AG04449 (cell line): ENCODE measurements around the gene GUCA2A.

Source experiments
- CTCF ChIA-PET: fragments of 350-600 bp; formaldehyde crosslinking; extraction: SDS; loops from one replicate; lab custom pipeline; 2021; ENCODE audit warnings: antibody characterized with exemption; lab: Yijun Ruan, JAX
- POLR2A ChIA-PET: fragments of 400-600, 350-600 bp; formaldehyde crosslinking; extraction: SDS; loops from one replicate; lab custom pipeline; 2020; ENCODE audit warnings: antibody characterized with exemption, inconsistent platforms; lab: Yijun Ruan, JAX
- DNase-seq: peaks from one replicate; pipeline ENCODE4 v3.0.0-alpha.2; 2010; ENCODE audit warnings: low read depth, low spot score
- H3K4me3 ChIP-seq: 2 replicates; pipeline ENCODE4 v1.5.1; 2011; ENCODE audit warnings: low read depth, mild to moderate bottlenecking, control low read depth, low read length
- TF ChIP-seq, protein P1 (sequence below): IDR thresholded peaks from one replicate; pipeline ENCODE4 v1.5.1; 2011; ENCODE audit warnings: mild to moderate bottlenecking, moderate library complexity, low read length, control low read depth, inconsistent platforms; ENCODE audit not compliant: insufficient read depth; ENCODE audit errors: missing control alignments

GUCA2A gene

DNA sequence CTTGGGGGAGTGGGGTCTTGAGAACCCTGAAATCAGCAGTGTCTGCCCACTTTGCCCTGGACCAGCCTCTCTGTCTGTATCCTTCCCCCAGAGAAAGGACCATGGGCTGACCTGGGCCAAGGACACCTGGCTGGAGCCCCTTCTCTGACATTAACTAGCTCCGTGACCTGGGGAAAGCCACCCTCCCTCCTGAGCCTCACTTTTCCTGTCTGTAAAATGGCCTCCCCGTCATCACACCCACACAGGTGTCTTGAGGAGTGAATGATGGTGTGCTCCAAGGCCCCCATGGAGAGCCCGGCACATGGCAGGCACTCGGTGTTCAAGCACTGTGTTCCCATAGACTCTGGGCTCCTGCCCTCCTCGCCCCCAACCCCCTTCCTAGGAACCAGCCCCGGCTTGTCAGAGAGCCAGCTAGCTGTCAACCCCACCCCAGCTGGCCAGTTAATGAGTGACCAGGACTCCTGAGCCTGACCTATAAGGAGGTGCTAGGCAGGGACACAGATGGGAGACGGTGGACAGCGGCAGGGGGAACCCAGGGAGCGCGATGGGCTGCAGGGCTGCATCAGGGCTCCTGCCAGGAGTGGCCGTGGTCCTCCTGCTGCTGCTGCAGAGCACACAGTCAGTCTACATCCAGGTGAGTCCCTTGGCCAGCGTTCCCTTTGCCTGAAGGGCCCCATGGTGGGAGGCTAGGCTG lies 11.5 kb downstream of the GUCA2A start, which contains the start of gene GUCA2B:
Gene GUCA2B, plus strand, starts transcription at position 504 of the 694 bp plus-strand sequence. Its CDS starts 41 bp downstream, at position 545.
- TF ChIP-seq, protein P1, sequence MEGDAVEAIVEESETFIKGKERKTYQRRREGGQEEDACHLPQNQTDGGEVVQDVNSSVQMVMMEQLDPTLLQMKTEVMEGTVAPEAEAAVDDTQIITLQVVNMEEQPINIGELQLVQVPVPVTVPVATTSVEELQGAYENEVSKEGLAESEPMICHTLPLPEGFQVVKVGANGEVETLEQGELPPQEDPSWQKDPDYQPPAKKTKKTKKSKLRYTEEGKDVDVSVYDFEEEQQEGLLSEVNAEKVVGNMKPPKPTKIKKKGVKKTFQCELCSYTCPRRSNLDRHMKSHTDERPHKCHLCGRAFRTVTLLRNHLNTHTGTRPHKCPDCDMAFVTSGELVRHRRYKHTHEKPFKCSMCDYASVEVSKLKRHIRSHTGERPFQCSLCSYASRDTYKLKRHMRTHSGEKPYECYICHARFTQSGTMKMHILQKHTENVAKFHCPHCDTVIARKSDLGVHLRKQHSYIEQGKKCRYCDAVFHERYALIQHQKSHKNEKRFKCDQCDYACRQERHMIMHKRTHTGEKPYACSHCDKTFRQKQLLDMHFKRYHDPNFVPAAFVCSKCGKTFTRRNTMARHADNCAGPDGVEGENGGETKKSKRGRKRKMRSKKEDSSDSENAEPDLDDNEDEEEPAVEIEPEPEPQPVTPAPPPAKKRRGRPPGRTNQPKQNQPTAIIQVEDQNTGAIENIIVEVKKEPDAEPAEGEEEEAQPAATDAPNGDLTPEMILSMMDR, result no peak
- CTCF ChIA-PET, result interaction anchor here (7.8 kb wide), 1 partner anchor 20 kb away, joined by 97 read pairs; no protein-coding TSS in a partner anchor
- POLR2A ChIA-PET, result no interaction called here
- H3K4me3 ChIP-seq, result no peak within 1 kb of the TSS
- DNase-seq, result no peak

DNA sequence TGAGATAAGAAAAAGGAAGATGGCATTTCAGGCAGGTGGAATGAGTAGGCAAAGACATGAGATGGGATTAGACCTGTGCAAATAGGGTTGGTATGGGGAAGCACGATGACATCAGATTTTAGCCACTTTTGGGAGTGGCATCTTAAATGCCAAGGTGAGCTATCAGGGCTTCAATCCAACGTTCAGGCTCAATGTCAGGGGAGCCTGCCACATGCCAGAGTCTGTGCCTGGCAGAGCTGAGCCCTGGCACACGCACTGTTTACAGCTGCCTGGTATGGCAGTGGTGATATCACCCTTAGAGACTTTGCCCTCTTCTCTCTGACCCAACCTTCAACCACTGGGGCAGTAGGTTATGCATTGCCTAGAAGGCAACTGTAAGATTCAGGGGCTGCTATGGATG lies 12.4 kb downstream of the GUCA2A start:
- ChIA-PET CTCF (interaction anchor here (1.2 to 7.8 kb wide), 2 partner anchors 10 to 21 kb away, joined by 5 to 97 read pairs; no protein-coding TSS in a partner anchor), POLR2A (no interaction called here)
- H3K4me3 ChIP-seq, result no peak overlapping the region
- DNase-seq, result no peak
- TF ChIP-seq, protein P1, result no peak

DNA sequence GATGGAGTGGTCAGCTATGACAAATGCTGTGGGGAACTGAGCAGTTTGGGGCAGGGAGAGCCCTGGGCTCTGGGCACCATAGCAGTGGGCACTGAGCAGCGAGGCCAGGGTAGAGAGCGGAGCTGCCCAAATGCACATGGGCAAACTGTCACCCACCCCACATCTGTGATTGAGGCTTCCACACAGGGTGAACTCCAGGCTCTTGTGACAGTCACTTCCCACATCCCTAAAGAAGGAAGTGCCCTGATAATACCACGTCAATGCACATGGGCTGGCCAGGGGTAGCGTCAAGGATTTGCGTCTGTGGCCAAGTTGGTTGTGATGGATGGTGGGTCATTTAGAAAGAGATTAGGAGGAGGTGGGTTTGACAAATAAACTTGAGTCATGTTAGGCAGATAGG lies 13.9 kb downstream of the GUCA2A start:
- no peak for DNase-seq
- TF ChIP-seq, protein P1, result no peak
- CTCF ChIA-PET, result interaction anchor here (0.7 to 7.8 kb wide), 3 partner anchors 9 to 23 kb away, joined by 3 to 97 read pairs (median 3); no protein-coding TSS in a partner anchor
- POLR2A ChIA-PET, result no interaction called here
- H3K4me3 ChIP-seq, result no peak overlapping the region

DNA sequence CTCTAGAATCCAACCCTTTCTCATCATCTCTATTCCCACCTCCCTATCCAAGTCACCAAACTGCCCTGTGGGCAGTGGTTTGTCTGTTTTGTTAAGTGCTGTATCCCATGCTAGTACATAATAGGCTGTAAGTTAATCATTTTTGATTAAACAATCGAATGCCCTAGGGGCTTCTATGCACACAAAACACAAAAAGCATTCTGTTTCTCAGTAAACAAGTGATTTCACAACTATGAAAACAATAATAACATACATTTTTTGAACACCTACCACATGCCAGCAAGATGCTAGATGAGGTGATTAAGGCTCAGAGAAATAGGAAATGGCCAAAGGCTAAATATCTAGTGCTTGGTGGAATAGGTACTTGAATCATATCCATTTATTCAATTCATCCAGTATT lies 16.4 kb downstream of the GUCA2A start:
- TF ChIP-seq, protein P1, result no peak
- DNase-seq, result no peak
- H3K4me3 ChIP-seq, result no peak overlapping the region
- CTCF ChIA-PET, result interaction anchor here (0.6 to 7.8 kb wide), 15 partner anchors 8 to 618 kb away, joined by 3 to 97 read pairs (median 4); partner anchors contain the start of gene P3H1
- POLR2A ChIA-PET, result no interaction called here

DNA sequence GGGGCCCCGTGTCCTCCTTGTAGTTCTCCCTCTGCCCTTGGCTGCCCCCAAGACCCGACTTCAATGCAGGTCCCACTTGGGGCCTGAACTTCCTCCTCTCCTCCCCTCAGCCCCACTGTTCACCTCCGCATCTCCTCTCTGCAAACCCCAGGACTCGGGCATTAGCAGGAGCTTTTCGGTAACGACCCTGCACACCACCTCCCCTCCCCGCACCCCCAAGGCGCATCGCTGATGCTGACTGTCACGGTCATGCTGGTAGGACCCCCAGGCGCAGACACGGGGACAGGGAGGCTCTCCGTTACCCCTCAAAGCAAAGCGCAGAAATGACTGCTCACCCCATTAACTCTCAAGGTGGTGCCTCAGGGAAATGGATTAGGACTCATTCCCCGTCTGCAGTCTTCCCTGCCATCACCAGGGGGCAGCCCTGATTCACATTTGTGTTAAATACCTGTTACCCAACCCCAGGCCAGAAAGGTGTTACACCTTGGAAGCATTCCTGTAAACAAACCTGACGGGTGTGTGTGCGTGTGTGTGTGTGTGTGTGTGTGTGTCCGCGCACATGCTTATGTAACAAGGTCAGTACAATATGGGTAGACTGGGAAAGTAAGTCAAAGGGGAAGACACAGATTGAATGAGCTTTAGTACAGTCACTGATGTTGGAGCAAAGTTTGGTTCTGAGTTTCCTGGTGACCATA lies 17.8 kb downstream of the GUCA2A start:
- H3K4me3 ChIP-seq, result no peak overlapping the region
- TF ChIP-seq, protein P1, result peak; percentile 80
- CTCF ChIA-PET, result interaction anchor here (0.6 to 7.8 kb wide), 21 partner anchors 8 to 599 kb away, joined by 3 to 97 read pairs (median 3); partner anchors contain the start of gene PPIH
- POLR2A ChIA-PET, result no interaction called here
- DNase-seq, result no peak
